Erythroblast (primary cell): ENCODE measurements around the gene PLEKHJ1.

Experiments
- GATA1 ChIP-seq: IDR thresholded peaks from 2 replicates; pipeline ENCODE4 v1.6.1; 2011; ENCODE audit warnings: low read depth, mild to moderate bottlenecking, control low read depth, low read length, moderate library complexity
- POLR2A ChIP-seq: IDR thresholded peaks from 2 replicates; pipeline ENCODE4 v1.6.1; 2011; ENCODE audit warnings: mild to moderate bottlenecking, low read length

- TF ChIP-seq POLR2A: no peak
- no peak for TF ChIP-seq GATA1
Observed at GRCh38 chr19:2193807-2194206, 42.3 kb downstream of the PLEKHJ1 start.
